Esophagus muscularis mucosa (tissue), 4 donors: Measurements from ENCODE around the gene XYLB.

ENCODE experiments used
- CTCF ChIP-seq, 3 experiments: fragments of 200-600 bp in 2 of 3; fragments of 450-650 bp in 1 of 3; sonication (generic) in 2 of 3; IDR thresholded peaks; one replicate each; pipeline ENCODE4 v1.5.1; 2017 to 2019; ENCODE audit warnings: antibody characterized with exemption in 3 of 3, mild to moderate bottlenecking in 2 of 3, moderate library complexity in 1 of 3
- EP300 ChIP-seq: sonication (generic); formaldehyde crosslinking; IDR thresholded peaks from one replicate; pipeline ENCODE4 v1.6.1; 2017; ENCODE audit warnings: antibody characterized with exemption
- POLR2A ChIP-seq: fragments of 450-650 bp; IDR thresholded peaks from one replicate; pipeline ENCODE4 v1.6.1; 2017; ENCODE audit warnings: antibody characterized with exemption, moderate library complexity, mild to moderate bottlenecking, low read depth
- POLR2AphosphoS5 ChIP-seq, 2 donors: sonication (generic); formaldehyde crosslinking; IDR thresholded peaks; one replicate each; pipeline ENCODE4 v1.6.1; 2017; ENCODE audit warnings: antibody characterized with exemption in 2 of 2

- TF ChIP-seq EP300, result no peak
- no peak for TF ChIP-seq CTCF (IDR thresholded peaks at IDR 0.05)
- no peak for TF ChIP-seq POLR2A
- TF ChIP-seq POLR2AphosphoS5 (IDR thresholded peaks at IDR 0.05), result no peak
Observed at GRCh38 chr3:38371541-38372213, 25.1 kb downstream of the XYLB start.
